ENCODE data around the gene PDE8A.

DNA sequence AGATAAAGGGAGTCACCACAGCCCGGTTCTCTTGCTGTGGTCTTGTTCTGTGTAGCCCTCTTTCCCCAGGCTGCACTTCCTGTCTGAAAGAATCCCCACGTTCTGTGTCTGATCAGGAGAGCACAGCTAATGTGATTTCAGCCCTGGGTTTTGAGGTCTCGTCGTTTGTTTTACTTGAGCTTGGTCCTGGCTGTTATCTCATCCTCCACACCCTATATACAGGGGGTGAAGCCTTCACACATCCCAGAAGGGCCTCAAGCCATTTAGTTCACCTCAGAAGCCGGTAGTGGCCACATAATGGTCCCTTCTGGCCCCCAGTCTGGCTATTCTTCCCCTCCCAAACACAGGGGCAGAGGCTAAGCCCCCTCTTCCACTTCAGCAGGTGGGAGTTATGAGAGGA is 115.6 kb downstream of the PDE8A start:
- no peak for TF ChIP-seq POLR2A (IDR thresholded peaks at IDR 0.05; ENCODE audit: low read depth, low read length)
- TF ChIP-seq, protein P1, sequence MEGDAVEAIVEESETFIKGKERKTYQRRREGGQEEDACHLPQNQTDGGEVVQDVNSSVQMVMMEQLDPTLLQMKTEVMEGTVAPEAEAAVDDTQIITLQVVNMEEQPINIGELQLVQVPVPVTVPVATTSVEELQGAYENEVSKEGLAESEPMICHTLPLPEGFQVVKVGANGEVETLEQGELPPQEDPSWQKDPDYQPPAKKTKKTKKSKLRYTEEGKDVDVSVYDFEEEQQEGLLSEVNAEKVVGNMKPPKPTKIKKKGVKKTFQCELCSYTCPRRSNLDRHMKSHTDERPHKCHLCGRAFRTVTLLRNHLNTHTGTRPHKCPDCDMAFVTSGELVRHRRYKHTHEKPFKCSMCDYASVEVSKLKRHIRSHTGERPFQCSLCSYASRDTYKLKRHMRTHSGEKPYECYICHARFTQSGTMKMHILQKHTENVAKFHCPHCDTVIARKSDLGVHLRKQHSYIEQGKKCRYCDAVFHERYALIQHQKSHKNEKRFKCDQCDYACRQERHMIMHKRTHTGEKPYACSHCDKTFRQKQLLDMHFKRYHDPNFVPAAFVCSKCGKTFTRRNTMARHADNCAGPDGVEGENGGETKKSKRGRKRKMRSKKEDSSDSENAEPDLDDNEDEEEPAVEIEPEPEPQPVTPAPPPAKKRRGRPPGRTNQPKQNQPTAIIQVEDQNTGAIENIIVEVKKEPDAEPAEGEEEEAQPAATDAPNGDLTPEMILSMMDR (IDR thresholded peaks at IDR 0.05; ENCODE audit: extremely low read depth in 1 of 2, insufficient read depth in 1 of 2, low read depth in 1 of 2, low read length in 2 of 2): no peak
